GM21423 (cell line): ENCODE results near the gene XPC.
A peak's percentile ranks its signal among the peaks of the same experiment; 100 is the strongest.
"Not testable (repeated sequence)": the region's sequence is repeated elsewhere in the genome, so short reads cannot be mapped to it uniquely, and the experiment has no call there.

Source experiments
- ATAC-seq: cut with Tn5 transposase; IDR thresholded peaks from one replicate; pipeline ENCODE4 v1.9.1; 2021; ENCODE audit warnings: mild to moderate bottlenecking, moderate library complexity; ENCODE audit not compliant: unreplicated experiment

The XPC gene

DNA sequence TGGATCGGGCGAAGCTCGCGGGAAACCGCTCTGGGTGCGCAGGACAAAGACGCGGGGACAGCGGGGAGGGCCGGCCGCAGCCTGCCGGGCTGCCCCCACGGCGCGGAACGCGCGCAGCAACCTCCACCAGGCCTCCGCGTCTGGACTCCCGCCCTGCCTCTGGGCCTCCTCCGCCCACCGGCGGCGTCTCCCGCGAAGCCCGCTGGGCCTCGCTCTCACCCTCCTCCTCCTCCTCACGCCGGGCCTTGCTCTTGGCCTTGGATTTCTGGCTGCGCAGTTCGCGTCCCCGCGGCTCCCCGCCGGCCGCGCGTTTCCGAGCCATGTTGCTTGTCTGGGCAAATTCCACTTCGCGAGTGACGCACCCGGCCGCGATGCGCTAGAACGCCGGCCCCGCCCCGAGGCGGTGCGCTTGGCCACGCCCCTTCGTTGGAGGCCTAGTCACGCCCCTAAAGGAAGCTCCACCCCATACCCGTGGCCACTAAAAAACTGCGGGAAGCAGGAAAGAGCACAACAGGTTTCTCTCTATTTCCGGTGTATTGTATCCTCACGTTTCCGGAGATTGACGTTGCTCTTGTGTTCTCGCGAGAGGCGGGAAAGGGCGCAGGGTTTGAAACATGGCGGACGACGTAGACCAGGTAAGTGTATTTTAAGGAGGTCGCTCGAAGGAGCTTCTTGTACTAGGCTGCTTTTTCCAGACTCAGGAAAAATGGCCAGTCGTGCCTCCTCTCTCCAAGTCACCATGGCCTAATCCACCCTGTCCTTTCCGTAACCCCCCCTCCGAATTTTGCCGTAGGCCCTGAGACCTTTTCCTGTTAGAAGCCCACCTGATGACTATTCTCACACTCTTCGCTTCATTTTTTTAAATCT lies at the start of gene XPC, which contains the start of gene LSM3:
Gene XPC, minus strand, starts transcription at position 355 of the 867 bp plus-strand sequence. Its CDS starts 33 bp downstream, at position 322.
Gene LSM3, plus strand, starts transcription at position 571 of the 867 bp plus-strand sequence. Its CDS starts 44 bp downstream, at position 615.
- peak; percentile 89 for ATAC-seq

DNA sequence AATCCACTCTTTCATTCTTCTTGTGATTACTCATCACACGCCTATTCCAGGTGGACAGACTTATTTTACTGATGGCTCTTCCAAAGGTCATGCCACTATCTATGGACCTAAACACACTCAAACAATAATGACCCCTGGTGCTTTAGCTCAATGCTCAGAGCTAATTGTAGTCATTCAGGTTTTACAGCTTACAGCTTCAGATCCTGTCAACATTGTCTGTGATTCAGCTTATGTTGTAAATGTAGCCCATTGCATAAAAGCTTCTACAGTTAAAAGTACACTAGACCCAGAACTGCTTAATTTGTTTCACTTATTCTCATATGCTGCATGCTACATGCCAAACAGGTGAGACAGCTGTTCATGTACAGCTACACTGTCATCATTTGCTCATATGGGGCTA lies 49.5 kb upstream of the XPC start:
- no peak for ATAC-seq

DNA sequence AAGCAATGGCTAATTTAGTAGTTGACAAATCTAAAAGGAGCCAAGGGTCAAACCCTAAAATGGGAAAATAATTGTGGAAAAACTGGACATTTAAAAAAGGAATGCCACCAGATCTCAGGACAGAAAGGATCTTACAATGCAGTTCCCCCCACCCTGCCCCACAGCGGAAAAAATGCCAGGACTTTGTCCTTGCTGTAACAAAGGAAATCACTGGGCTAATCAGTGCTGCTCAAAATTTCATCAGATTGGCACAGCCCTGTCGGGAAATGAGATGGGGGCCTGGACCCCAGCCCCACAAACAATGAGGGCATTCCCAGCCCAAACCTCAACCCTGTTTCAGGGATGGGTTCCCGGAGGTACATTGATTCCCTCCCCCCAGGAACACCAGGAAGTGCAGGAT lies 48.0 kb upstream of the XPC start:
- ATAC-seq: not testable (repeated sequence)

DNA sequence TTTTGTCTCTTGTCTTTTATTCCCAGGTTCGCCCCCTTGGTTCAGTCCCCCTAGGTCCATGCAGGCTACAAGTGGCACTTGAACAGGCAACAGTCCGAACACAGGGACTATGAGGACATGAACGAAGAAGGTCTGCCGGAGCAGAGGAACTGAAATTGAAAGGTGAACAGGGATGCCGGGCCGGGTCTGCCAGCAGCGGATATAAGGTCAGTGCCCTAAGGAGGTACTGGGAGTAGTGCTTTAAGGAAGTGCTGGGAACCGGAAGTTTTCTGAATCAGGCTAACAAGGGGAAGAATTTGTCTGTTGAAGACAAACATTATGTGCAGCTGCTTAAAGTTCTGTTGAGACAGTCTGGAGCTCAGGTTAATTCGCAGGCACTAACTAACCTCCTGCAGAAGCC lies 47.0 kb upstream of the XPC start:
- no peak for ATAC-seq

DNA sequence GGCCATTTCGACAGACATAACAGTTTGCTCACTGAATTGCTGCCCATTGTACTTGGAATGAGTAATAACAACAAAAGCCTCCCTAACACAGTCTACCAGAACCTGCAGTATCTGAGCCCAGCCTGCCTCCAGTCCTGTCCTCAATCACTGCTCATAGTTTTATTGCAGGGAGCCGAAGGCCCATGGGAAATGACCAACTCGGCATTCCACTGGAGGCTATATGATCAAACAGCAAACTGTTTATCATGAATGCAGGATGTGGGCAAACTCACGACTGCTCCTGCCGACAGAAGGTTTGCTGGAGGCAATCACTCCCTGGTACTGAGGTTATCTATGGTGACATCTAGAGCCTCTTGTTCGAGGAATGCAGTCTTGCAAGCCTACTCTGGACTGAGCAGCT lies 46.5 kb upstream of the XPC start:
- no peak for ATAC-seq

DNA sequence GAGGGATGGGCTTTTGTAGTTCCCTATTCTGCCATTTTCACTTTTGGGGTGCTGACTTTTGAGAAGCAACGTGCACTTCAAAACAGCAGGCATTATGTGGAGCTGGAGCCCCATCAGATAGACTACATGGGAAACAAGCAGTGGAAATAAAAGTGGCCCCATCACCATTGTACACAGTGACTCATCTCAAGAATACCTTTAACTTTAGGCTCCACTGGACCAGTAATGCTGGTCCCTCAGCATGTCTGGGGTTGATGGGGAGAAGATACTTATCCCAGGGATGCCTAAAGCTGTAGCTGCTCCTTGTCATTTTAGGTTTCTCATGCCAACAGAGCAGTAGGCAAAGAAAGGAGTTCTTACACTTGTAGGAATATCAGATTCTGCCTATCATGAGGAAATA lies 45.2 kb upstream of the XPC start:
- ATAC-seq: no peak

DNA sequence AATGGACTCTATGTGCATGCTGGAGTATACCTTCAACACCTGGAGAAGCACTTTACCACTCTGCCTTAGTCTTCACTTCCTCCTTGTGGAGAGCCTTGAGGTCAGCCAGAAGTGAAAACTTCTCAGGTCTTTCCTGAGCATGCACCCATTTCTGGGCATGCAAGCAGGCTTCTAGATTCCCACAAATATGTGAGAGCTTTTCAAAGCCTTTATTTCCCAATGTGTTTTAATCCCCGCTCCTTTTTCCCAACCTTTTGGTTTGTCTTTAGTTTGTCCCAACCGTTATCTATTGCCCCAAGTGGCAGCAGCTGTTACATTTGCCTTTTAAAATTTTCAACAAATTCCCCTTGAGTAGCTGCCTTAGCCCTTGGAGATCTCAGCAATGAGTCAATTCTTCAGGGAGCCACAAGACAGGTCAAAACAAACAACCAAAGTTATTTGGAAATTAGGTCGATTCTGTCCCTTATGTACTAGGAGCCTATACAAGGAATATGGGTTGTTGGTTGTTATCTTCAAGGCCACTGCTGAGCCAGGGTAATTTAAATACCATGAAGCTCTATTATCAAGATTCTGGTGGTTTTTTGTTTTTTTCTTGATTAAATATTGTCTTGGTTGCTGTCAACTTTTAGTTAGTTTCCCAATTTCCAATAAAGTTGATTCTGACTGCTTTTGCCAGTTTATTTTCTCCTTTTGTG lies 44.6 kb upstream of the XPC start:
- no peak for ATAC-seq

DNA sequence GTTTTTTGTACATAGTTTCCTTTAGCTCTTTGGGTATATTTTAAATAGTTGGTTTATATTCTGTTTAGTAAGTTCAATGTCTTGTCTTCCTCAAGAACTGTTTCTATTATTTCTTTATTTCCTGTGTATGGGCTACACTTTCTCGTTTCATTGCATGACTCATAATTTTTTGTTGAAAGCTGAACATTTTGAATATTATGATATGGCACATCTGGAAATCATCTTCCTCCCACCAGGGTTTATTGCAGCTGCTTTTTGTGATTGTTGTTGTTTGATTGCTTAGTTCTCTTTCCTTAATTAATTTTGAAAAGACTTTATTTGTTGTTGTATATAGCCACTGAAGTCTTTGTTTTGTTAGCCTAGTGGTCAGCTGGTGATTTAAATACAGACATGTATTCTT lies 44.1 kb upstream of the XPC start:
- no peak for ATAC-seq

DNA sequence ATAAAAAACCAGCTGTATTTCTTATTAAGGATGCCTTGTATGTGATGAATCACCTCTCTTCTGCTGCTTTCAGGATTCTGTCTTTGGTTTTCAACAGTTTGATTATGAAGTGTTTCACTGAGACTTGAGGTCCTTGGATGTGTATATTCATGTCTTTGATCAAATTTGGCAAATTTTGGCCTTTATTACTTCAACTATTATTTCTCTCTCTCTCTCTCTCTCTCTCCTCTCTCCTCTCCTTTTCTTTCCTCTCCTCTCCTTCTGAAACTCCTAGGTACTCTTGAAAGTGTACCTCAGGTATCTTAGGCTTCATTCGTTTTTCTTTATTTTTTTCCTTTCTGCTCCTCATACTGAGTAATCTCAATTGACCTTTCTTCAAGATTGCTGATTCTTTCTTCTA lies 43.5 kb upstream of the XPC start:
- no peak for ATAC-seq

DNA sequence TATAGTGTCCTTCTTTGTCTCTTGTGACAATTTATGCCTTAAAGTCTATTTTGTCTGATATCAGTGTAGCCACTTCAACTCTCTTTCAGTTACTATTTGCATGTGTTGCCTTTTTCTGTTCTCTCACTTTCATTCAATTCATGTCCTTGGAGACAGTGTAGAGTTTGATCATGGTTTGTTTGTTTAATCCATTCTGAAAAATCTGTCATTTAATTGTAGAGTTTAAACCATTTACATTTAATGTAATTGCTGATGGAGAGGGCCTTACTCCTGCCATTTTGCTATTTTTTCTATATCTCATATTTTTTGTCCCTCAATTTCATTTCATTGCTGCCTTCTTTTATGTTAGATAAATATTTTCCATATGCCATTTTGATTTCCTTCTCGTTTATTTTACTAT lies 42.5 kb upstream of the XPC start:
- ATAC-seq: no peak

DNA sequence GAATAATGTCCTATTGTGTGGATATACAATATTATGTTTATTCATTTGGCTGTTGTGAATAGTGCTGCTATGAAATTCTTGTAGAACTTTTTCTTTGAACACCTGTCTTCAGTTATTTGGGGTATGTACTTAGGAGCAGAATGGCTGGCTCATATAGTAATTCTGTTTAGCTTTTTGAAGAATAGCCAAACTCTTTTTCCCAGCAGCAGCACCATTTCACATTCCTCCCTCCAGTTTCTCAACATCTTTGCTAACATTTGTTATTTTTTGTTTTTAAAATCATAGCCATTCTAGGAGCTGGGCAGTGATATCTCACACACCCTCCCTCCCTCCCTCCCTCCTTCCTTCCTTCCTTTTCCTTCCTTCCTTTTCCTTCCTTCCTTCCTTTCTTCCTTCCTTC lies 40.0 kb upstream of the XPC start:
- ATAC-seq: no peak

DNA sequence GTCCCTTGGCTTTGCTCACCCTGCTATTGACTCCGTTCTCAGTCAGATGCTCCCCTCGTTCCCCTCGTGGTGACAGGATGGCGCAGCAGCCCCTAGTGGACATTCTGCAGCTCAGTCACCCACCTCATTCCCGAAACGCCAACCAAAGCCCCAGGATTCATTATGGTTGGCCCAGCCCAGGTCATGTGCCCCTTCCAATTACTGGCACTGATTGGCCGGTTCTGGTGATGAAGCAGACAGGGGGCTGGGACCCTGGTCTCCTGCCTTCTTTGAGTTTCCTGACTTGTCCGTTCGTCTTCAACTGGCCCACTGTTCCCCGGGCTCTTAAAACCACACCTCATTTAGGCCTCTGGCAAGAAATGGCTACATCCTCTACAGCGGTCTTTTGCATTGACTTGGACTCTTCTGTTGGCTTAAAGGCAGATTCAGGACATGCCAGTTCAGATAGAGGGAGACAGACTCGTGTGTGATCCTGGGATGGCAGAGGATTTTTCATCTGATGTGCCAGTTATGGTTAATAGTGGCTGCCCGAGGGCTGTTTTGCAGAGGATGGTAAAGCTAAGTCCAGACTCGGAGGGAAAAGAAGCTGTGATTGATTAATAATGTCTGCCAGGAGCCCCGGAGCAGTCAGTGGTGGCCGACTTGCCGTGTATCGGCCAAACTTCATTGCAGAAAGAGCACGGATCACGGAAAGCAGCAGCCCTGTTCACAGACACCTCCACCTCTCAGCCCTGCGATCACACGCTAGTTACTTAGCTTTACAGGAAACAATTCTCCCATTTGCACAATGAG lies 38.1 kb upstream of the XPC start:
- no peak for ATAC-seq

DNA sequence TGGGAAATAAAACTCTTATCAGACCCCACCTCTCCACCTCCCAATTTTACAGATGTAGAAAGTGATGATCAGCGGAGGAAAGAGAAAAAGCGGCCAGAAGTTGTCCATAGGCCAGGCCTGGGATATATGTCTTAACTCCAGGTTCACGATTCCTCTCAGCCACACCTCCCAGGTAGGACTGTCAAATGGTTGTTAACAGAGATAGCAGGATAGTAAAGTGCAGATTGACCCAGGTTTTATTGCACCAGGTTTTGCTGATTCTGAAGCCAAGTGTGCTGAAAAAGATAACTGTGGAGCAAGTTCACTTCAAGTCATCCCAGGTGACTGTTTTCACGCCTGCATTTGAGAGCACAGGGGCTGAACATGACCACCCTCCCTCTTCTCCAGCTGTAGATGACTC lies 36.4 kb upstream of the XPC start:
- ATAC-seq: no peak

DNA sequence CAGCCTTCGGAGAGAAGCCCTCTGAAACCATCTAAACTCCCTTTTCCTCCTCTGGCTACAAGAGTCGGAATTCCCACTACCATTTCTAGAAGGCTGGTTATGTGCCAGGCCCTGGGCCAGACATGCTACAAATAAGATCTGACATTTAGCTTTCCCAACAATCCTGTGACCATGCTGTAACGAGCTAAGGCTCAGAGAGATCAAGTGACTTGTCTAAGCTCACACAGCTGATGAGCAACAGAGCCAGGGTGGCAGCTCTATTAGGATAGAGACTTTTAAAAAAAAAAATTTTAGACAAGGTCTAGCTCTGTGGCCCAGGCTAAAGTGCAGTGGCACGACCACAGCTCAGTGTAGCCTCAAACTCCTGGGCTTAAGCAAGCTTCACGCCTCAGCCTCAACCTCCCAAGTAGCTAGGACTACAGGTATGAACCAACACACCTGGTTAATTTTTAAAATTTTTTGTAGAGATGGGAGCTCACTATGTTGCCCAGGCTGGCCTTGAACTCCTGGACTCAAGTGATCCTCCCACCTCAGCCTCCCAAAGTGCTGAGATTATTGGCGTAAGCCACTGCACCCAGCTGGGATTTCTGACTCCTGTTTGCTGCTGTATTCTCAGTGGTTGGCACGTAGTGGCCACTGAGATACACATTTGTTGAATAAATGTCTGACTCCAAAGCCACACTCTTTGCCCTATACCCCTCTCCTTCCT lies 34.8 kb upstream of the XPC start:
- ATAC-seq: no peak

DNA sequence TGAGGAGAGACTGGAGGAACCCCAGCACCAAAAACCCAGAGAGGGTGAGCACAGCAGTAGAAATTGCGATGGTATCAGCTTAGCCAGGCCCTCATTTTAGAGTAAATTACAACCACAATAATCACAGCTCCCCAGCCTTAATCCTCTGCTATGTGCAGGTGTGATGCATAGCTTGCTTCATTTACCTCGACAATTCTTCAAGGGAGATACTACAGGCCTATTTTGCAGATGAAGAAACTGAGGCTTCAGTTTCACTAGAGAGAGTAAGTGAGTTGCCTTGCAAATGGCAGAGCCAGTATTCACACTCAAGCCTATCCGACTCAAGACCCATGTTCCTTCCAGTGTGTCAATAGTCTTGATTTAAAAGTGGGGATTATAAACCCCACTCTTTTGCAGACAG lies 33.6 kb upstream of the XPC start:
- no peak for ATAC-seq

DNA sequence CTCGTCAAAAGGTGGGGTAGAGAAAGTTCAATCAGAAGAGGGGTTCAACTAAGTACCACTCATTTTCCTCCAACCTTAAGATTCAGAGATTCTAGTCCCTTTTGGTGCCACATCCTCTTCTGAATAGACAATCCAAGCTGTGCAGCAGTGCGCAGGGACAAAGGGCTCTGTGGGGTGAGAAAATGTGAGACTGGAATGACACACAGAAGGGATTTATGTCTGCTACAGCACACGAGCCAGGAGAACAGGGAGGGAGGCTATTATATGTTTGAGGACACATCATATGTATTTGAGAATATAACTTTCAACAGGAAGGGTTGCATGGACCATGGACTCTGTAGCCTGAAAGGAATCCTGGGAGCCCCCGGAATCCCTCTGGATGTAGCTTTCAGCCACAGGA lies 33.2 kb upstream of the XPC start:
- ATAC-seq: no peak

DNA sequence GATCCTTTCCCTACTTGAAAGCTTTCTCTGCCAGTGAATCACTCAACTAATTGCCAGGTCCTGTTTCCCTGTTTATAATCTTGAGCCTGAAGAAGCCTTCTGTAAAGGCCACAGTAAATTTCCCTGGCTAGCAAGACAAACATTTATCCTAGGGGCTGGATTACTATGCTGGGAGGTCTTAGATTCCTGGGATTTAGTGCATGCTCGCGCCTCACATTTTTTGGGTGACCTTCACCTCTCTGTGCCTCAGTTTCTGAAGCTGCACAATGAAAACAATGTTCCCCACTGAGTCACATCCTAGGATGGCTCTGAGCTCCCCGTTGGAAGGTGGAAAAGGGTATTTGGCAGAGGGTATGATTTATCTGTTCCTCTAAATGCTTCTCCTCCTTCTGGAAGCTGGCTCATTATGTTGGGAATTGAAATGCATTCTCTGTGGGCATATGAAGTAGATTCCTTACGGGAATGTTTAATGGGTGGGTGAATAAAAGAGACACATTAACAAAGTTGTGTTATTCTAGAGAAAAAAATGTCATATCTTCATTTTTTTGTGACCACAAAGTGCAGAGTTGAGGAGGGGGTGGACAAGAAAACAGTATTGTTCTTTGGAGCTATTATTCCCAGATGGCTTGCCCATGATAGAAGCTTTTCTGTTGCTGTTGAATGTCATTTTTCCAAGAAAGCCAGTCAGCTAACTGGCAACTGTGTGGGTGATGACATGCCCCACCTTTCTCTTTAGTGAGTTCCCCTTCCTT lies 32.6 kb upstream of the XPC start:
- no peak for ATAC-seq

DNA sequence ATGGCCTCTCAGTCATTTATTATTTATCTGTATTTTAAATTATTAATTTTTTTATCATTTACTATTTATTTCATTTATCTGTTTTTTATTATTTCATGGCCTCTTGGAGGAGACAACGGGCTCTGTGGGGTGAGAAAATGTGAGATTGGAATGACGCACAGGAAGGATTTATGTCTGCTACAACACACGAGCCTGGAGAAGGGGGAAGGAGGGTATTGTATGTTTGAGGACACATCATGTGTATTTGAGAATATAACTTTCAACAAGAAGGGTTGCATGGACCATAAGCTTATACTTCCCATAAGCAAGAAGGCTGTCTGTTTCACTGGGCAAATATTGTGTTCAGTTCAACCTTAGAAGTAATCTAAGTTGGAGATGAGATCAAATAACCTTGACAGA lies 31.9 kb upstream of the XPC start:
- no peak for ATAC-seq

DNA sequence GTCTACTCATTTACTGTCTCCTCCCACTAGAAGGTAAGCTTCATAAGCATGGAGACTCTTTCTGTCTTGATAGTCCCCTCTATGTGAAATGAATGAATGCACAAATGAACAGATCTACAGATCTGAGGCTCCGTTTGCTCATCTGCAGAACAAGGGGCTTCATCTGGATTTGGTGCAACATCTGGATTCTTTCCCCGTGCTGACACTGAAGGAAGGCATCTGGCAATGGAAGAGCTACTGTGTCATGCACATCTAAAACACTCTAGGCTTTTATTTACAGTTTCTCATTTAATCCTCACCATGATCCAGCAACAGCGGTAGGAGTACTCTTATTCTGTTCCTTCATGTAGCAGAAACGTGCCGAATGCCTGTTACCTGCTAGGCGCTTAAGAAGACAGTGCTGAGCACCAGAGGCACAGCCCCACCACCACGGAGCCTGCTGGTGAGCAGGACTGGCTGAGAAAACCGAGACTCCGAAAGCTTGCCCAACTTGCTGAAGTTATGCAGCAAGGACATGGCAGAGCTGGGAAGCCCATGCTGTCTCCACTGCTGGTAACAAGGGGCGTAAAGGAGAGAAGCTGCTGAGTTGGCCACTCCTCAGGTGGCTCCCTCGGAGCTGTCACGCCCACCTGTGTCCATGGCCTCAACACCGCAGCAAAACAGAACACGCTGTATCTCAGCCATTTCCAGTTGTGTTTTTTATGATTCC lies 31.3 kb upstream of the XPC start:
- ATAC-seq: no peak

DNA sequence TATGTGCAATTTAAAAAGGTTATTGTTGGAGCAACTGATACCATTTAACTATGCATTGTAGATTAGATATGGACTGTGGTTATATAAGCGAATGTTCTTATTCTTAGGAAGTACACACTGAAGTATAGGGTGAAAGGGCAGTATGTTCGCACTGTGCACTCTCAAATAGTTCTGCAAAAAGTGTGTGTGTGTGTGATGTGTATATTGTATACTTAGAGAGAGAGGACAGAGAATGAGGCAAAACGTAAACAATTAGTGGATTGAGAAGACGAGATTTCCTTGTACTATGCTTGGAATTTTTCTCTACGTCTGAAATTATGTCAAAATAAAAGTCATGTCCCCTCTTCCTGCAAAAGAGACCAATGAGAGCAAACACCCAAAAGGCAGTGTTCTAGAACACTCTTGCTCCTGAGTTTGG lies 30.6 kb upstream of the XPC start:
- no peak for ATAC-seq
